IMR-90 (cell line): ENCODE measurements around the gene AQP12B. TPM values are rescaled to one million over a fixed set of nuclear protein-coding genes. Genes with fewer than 3 reads are reported as not detected.

Experiments
- ATAC-seq: fragments of 200-7000 bp; cut with Tn5 transposase; 2 replicates; pipeline ENCODE4 v1.9.1; 2020; ENCODE audit warnings: low read depth, mild to moderate bottlenecking, moderate library complexity
- BruUV-seq: library from RNA; stranded (reverse); fragments of 400-500 nt; replicated peaks from 2 replicates; lab custom pipeline; 2021; lab: Mats Ljungman, UMichigan
- CTCF ChIA-PET: fragments of 300-600 bp; formaldehyde crosslinking; extraction: SDS; loops from one replicate; lab custom pipeline; 2021; ENCODE audit warnings: antibody characterized with exemption; lab: Yijun Ruan, JAX
- POLR2A ChIA-PET: fragments of 300-600 bp; sonication (Branson Sonifier 250); formaldehyde crosslinking; loops from one replicate; lab custom pipeline; 2022; ENCODE audit warnings: antibody characterized with exemption; ENCODE audit not compliant: unreplicated experiment; lab: Charles Lee
- DNase-seq: peaks from one replicate; pipeline ENCODE4 v3.0.0; 2013
- H2AFZ ChIP-seq: replicated peaks from 2 replicates; pipeline ENCODE3; 2013; ENCODE audit warnings: low read length, mild to moderate bottlenecking; ENCODE audit not compliant: poor library complexity
- H2AK5ac ChIP-seq: 2 replicates; pipeline ENCODE4 v1.6.1; 2013; ENCODE audit warnings: low read depth, low read length, inconsistent platforms
- H2AK9ac ChIP-seq: replicated peaks from 2 replicates; pipeline ENCODE3; 2013; ENCODE audit warnings: mild to moderate bottlenecking, low read depth, low read length, moderate library complexity; ENCODE audit not compliant: poor library complexity
- H2BK120ac ChIP-seq: 2 replicates; pipeline ENCODE4 v1.6.1; 2013; ENCODE audit warnings: low read depth, low read length, inconsistent platforms
- H2BK15ac ChIP-seq: 3 replicates; pipeline ENCODE4 v1.6.1; 2013; ENCODE audit warnings: low read depth, low read length, inconsistent platforms
- H2BK20ac ChIP-seq: 2 replicates; pipeline ENCODE4 v1.6.1; 2013; ENCODE audit warnings: low read depth, mild to moderate bottlenecking, inconsistent platforms, low read length, moderate library complexity
- H2BK5ac ChIP-seq: 2 replicates; pipeline ENCODE4 v1.6.1; 2013; ENCODE audit warnings: mild to moderate bottlenecking, low read depth, low read length, inconsistent platforms; ENCODE audit not compliant: poor library complexity, severe bottlenecking
- H3K14ac ChIP-seq: replicated peaks from 2 replicates; pipeline ENCODE4 v1.6.1; 2013; ENCODE audit warnings: low read depth, low read length, inconsistent platforms
- H3K18ac ChIP-seq: 2 replicates; pipeline ENCODE4 v1.6.1; 2013; ENCODE audit warnings: low read depth, low read length, control low read depth
- H3K23ac ChIP-seq: 2 replicates; pipeline ENCODE4 v1.6.1; 2013; ENCODE audit warnings: low read depth, low read length, inconsistent platforms
- H3K27ac ChIP-seq: 2 replicates; pipeline ENCODE4 v1.5.1; 2013; ENCODE audit warnings: mild to moderate bottlenecking, control low read depth, low read length; ENCODE audit not compliant: insufficient read depth
- H3K27me3 ChIP-seq: 2 replicates; pipeline ENCODE4 v1.6.1; 2013; ENCODE audit warnings: low read length; ENCODE audit not compliant: control insufficient read depth, insufficient read depth
- H3K36me3 ChIP-seq: 2 replicates; pipeline ENCODE4 v1.6.1; 2013; ENCODE audit warnings: low read length, mixed read lengths; ENCODE audit not compliant: control insufficient read depth, insufficient read depth
- H3K4ac ChIP-seq: 2 replicates; pipeline ENCODE4 v1.6.1; 2013; ENCODE audit warnings: low read depth, low read length, inconsistent platforms
- H3K4me1 ChIP-seq: 2 replicates; pipeline ENCODE4 v1.6.1; 2013; ENCODE audit warnings: low read length, mixed read lengths; ENCODE audit not compliant: control insufficient read depth, insufficient read depth
- H3K4me2 ChIP-seq: 2 replicates; pipeline ENCODE4 v1.6.1; 2013; ENCODE audit warnings: low read depth, mild to moderate bottlenecking, control low read depth, low read length, moderate library complexity
- H3K4me3 ChIP-seq: 2 replicates; pipeline ENCODE4 v1.5.1; 2013; ENCODE audit warnings: low read depth, mild to moderate bottlenecking, control low read depth, low read length, moderate library complexity; ENCODE audit not compliant: insufficient read depth
- H3K56ac ChIP-seq: 2 replicates; pipeline ENCODE4 v1.6.1; 2013; ENCODE audit warnings: low read length, inconsistent platforms; ENCODE audit not compliant: insufficient read depth; ENCODE audit errors: extremely low read depth
- H3K79me1 ChIP-seq, 2 experiments: 2 replicates each; pipeline ENCODE4 v1.6.1; 2013; ENCODE audit warnings: low read length in 2 of 2, inconsistent platforms in 1 of 2, low read depth in 1 of 2
- H3K9ac ChIP-seq: 2 replicates; pipeline ENCODE4 v1.6.1; 2013; ENCODE audit warnings: low read depth, low read length, control low read depth
- H3K9me1 ChIP-seq: 2 replicates; pipeline ENCODE4 v1.6.1; 2013; ENCODE audit warnings: low read length, inconsistent platforms; ENCODE audit not compliant: insufficient read depth
- H3K9me3 ChIP-seq: 2 replicates; pipeline ENCODE4 v1.6.1; 2013; ENCODE audit warnings: low read length; ENCODE audit not compliant: control insufficient read depth, insufficient read depth
- H4K20me1 ChIP-seq: 2 replicates; pipeline ENCODE4 v1.6.1; 2013; ENCODE audit warnings: low read length, inconsistent platforms; ENCODE audit not compliant: insufficient read depth
- H4K5ac ChIP-seq: 2 replicates; pipeline ENCODE4 v1.6.1; 2013; ENCODE audit warnings: mild to moderate bottlenecking, low read depth, low read length, control low read depth
- H4K8ac ChIP-seq, 2 experiments: 2 replicates each; pipeline ENCODE4 v1.6.1; 2013; ENCODE audit warnings: low read depth in 2 of 2, low read length in 2 of 2, control low read depth in 1 of 2, inconsistent platforms in 1 of 2
- H4K91ac ChIP-seq: 2 replicates; pipeline ENCODE4 v1.6.1; 2013; ENCODE audit warnings: low read depth, low read length, inconsistent platforms; ENCODE audit not compliant: insufficient read depth
- BHLHE40 ChIP-seq: fragments of 150-350 bp; IDR thresholded peaks from 2 replicates; pipeline ENCODE4 v1.6.1; 2016; ENCODE audit warnings: mild to moderate bottlenecking, low read depth, low read length
- CEBPB ChIP-seq: IDR thresholded peaks from 2 replicates; pipeline ENCODE4 v1.6.1; 2012; ENCODE audit warnings: low read depth, low read length, improper control_type of control experiment
- CHD1 ChIP-seq: IDR thresholded peaks from 2 replicates; pipeline ENCODE4 v1.6.1; 2012; ENCODE audit warnings: low read depth, low read length, improper control_type of control experiment
- CTCF ChIP-seq: conservative IDR thresholded peaks from 2 replicates; pipeline ENCODE4 v1.5.1; 2012; ENCODE audit warnings: mild to moderate bottlenecking, low read depth, low read length, improper control_type of control experiment
- ELK1 ChIP-seq: fragments of 150-350 bp; IDR thresholded peaks from 2 replicates; pipeline ENCODE4 v1.6.1; 2016; ENCODE audit warnings: low read depth, mild to moderate bottlenecking, low read length, moderate library complexity, borderline replicate concordance
- FOS ChIP-seq: fragments of 150-350 bp; IDR thresholded peaks from 2 replicates; pipeline ENCODE4 v1.6.1; 2016; ENCODE audit warnings: low read depth, low read length
- MAFK ChIP-seq: IDR thresholded peaks from 2 replicates; pipeline ENCODE4 v1.6.1; 2012; ENCODE audit warnings: low read depth, low read length, improper control_type of control experiment
- MAZ ChIP-seq: IDR thresholded peaks from 2 replicates; pipeline ENCODE4 v1.6.1; 2012; ENCODE audit warnings: low read depth, mild to moderate bottlenecking, low read length, improper control_type of control experiment, moderate library complexity, borderline replicate concordance
- MXI1 ChIP-seq: IDR thresholded peaks from 2 replicates; pipeline ENCODE4 v1.6.1; 2012; ENCODE audit warnings: low read depth, mild to moderate bottlenecking, low read length, moderate library complexity, borderline replicate concordance
- NFE2L2 ChIP-seq: fragments of 150-350 bp; IDR thresholded peaks from 2 replicates; pipeline ENCODE4 v1.6.1; 2016; ENCODE audit warnings: low read depth, mild to moderate bottlenecking, low read length
- POLR2A ChIP-seq: IDR thresholded peaks from 2 replicates; pipeline ENCODE4 v1.6.1; 2012; ENCODE audit warnings: mild to moderate bottlenecking, low read depth, low read length
- RAD21 ChIP-seq: IDR thresholded peaks from 2 replicates; pipeline ENCODE4 v1.6.1; 2012; ENCODE audit warnings: low read length, improper control_type of control experiment
- RCOR1 ChIP-seq: IDR thresholded peaks from 2 replicates; pipeline ENCODE4 v1.6.1; 2012; ENCODE audit warnings: mild to moderate bottlenecking, low read length, improper control_type of control experiment; ENCODE audit not compliant: insufficient replicate concordance
- RFX5 ChIP-seq: IDR thresholded peaks from 2 replicates; pipeline ENCODE4 v1.8.0; 2012; ENCODE audit warnings: low read depth, mild to moderate bottlenecking, low read length, moderate library complexity
- SMC3 ChIP-seq: fragments of 150-350 bp; IDR thresholded peaks from 2 replicates; pipeline ENCODE4 v1.6.1; 2016; ENCODE audit warnings: low read depth, mild to moderate bottlenecking, antibody characterized with exemption, low read length, moderate library complexity
- USF2 ChIP-seq: fragments of 150-350 bp; IDR thresholded peaks from 2 replicates; pipeline ENCODE4 v1.6.1; 2017; ENCODE audit warnings: mild to moderate bottlenecking, antibody characterized with exemption, low read length, low read depth
- WGBS, 2 experiments: methylation state at CpG; one replicate each; pipeline versions ENCODE4 v1.1.5 to v1.1.7; 2013; ENCODE audit warnings: missing lambda C conversion rate in 2 of 2; ENCODE audit not compliant: insufficient read length in 1 of 2; ENCODE audit errors: extremely low coverage in 2 of 2; 5-methylcytosine and 5-hydroxymethylcytosine counted together
- dilution Hi-C: fragments of 300-500 bp; cut with HindIII; formaldehyde crosslinking; loops from one replicate; pipeline ENCODE4 v1.14.3; 2018; ENCODE audit warnings: low sequenced_read_pairs; ENCODE audit not compliant: unreplicated experiment
- in situ Hi-C: fragments of 300-500 bp; cut with MboI; formaldehyde crosslinking; loops from 3 replicates; pipeline ENCODE4 v1.14.3; 2019; ENCODE audit warnings: low sequenced_read_pairs, inconsistent platforms, mixed read lengths
- intact Hi-C: fragments of 100-400 bp; cut with micrococcal nuclease; formaldehyde crosslinking; loops from 2 replicates; pipeline ENCODE4 v1.10.0; 2022
- polyA plus RNA-seq, 3 experiments: library from polyadenylated mRNA; depleted of rRNA; stranded (reverse); fragments of >200 nt; gene quantifications; 2 replicates each; pipeline ENCODE4 v1.2.3, GENCODE V29; 2012; ENCODE audit warnings: low replicate concordance in 1 of 3
- total RNA-seq: library from RNA; depleted of rRNA; stranded (reverse); fragments of >200 nt; gene quantifications from 2 replicates; pipeline ENCODE4 v1.2.3, GENCODE V29; 2012

The AQP12B gene
- total and polyA plus RNA-seq, 2 of the 4 experiments (the other 2 are of a cell fraction), result not detected

- ChIA-PET CTCF (interaction anchor here (0.9 kb wide), 1 partner anchor 66 kb away, joined by 3 read pairs; no protein-coding TSS in a partner anchor), POLR2A (no interaction called here)
- peaks cover 3% of the 10 kb centered on the region; the same call in 1 of the 2 replicates for H3K9me3 ChIP-seq
- no peak overlapping the region for H2AFZ ChIP-seq
- no peaks in the 10 kb centered on the region for H4K20me1 ChIP-seq
- H4K91ac ChIP-seq, result no peak overlapping the region
- no peak overlapping the region for H3K9ac ChIP-seq
- H3K14ac ChIP-seq, result no peak overlapping the region
- no CpG with 5 or more reads among the region's 6 CpGs for WGBS, 2 experiments
- no peak for TF ChIP-seq CTCF
- TF ChIP-seq ELK1, result no peak
- TF ChIP-seq USF2, result no peak
- TF ChIP-seq SMC3, result no peak
- TF ChIP-seq MAFK, result no peak
- no peak for TF ChIP-seq RAD21
- TF ChIP-seq RCOR1, result no peak
- no peak for TF ChIP-seq MXI1
- no peak for TF ChIP-seq POLR2A
- no peak for TF ChIP-seq BHLHE40
- no peak for TF ChIP-seq NFE2L2
- TF ChIP-seq RFX5, result no peak
- TF ChIP-seq MAZ, result no peak
- no peak for TF ChIP-seq FOS
- TF ChIP-seq CHD1, result no peak
- no peak for TF ChIP-seq CEBPB
- dilution Hi-C loops, result no loop called here
- intact Hi-C loops, result loop anchor here (10.0 kb wide), 1 partner anchor 141 kb away; no protein-coding TSS in a partner anchor
- in situ Hi-C loops, result no loop called here
- no peak overlapping the region for H2BK20ac ChIP-seq
- peaks cover 8% of the 10 kb centered on the region; the same call in 1 of the 2 replicates for H3K27me3 ChIP-seq
- H3K9me1 ChIP-seq, result no peaks in the 10 kb centered on the region
- no peak overlapping the region for H2BK15ac ChIP-seq
- no peak for DNase-seq
- no peaks in the 10 kb centered on the region for H3K4me1 ChIP-seq
- no TSS peak for BruUV-seq
- H2AK5ac ChIP-seq, result no peak overlapping the region
- H3K27ac ChIP-seq, result no peak overlapping the region
- H3K56ac ChIP-seq, result no peak overlapping the region
- no peak overlapping the region for H2AK9ac ChIP-seq
- ATAC-seq, result no peak
- H3K79me1 ChIP-seq, result no peaks in the 10 kb centered on the region
- no peak overlapping the region for H3K4me2 ChIP-seq
- H3K4ac ChIP-seq, result no peak overlapping the region
- no peak overlapping the region for H2BK5ac ChIP-seq
- no peak overlapping the region for H3K23ac ChIP-seq
- no peak overlapping the region for H2BK120ac ChIP-seq
- no peak overlapping the region for H3K4me3 ChIP-seq
- H4K8ac ChIP-seq, result no peak overlapping the region
- no peak overlapping the region for H3K18ac ChIP-seq
- H3K36me3 ChIP-seq, result no peaks in the 10 kb centered on the region
- H4K5ac ChIP-seq, result no peak overlapping the region
Observed at GRCh38 chr2:240663546-240664190, 19.0 kb downstream of the AQP12B start.
